WI38 (cell line): ENCODE data around the gene CDC42SE2.

ENCODE experiments used
- H3K4me3 ChIP-seq: 2 replicates; pipeline ENCODE4 v1.5.1; 2011; ENCODE audit warnings: low read depth, mild to moderate bottlenecking, control low read depth, low read length
- CTCF ChIP-seq: IDR thresholded peaks from 2 replicates; pipeline ENCODE4 v1.5.1; 2012; ENCODE audit warnings: low read depth, mild to moderate bottlenecking, control low read depth, low read length

CDC42SE2 gene

GRCh38 chr5:131431794-131432193 is 167.9 kb downstream of the CDC42SE2 start:
- H3K4me3 ChIP-seq: no peak overlapping the region
- TF ChIP-seq CTCF: no peak

- no peak overlapping the region for H3K4me3 ChIP-seq
- no peak for TF ChIP-seq CTCF
Observed at GRCh38 chr5:131433109-131433508, 169.3 kb downstream of the CDC42SE2 start.

- H3K4me3 ChIP-seq: no peak overlapping the region
- TF ChIP-seq CTCF: no peak
Observed at GRCh38 chr5:131436081-131436480, 172.2 kb downstream of the CDC42SE2 start.

GRCh38 chr5:131441184-131441583 is 177.3 kb downstream of the CDC42SE2 start:
- no peak overlapping the region for H3K4me3 ChIP-seq
- TF ChIP-seq CTCF: no peak
